NB4 (cell line): ENCODE data around the gene GATM.

Experiments used
- POLR2A ChIP-seq: IDR thresholded peaks from 2 replicates; pipeline ENCODE4 v1.6.1; 2011; ENCODE audit warnings: mild to moderate bottlenecking; ENCODE audit not compliant: insufficient read length; ENCODE audit errors: extremely low read depth
- TF ChIP-seq, protein P1 (sequence below): IDR thresholded peaks from one replicate; pipeline ENCODE4 v1.5.1; 2012; ENCODE audit warnings: low read depth, low read length

DNA sequence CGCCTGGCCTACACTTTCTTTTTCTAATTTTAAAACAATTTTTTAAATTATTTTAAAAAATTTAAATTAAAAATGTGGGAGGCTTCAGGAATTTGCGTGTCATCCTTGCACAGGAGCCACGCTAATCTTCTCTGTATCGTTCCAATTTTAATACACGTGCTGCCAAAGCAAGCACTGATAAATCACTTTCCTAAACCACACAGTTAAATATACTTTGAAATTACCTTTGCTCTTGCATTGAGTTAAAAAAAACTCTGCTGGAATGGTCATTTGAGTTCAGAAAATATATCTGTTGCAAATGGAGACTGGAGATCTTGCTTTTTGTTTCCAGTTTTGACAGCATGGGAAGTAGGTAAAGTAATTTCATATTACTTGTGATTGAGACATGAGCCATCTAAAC, 23.6 kb downstream of the GATM start:
- TF ChIP-seq POLR2A: no peak
- TF ChIP-seq, protein P1, sequence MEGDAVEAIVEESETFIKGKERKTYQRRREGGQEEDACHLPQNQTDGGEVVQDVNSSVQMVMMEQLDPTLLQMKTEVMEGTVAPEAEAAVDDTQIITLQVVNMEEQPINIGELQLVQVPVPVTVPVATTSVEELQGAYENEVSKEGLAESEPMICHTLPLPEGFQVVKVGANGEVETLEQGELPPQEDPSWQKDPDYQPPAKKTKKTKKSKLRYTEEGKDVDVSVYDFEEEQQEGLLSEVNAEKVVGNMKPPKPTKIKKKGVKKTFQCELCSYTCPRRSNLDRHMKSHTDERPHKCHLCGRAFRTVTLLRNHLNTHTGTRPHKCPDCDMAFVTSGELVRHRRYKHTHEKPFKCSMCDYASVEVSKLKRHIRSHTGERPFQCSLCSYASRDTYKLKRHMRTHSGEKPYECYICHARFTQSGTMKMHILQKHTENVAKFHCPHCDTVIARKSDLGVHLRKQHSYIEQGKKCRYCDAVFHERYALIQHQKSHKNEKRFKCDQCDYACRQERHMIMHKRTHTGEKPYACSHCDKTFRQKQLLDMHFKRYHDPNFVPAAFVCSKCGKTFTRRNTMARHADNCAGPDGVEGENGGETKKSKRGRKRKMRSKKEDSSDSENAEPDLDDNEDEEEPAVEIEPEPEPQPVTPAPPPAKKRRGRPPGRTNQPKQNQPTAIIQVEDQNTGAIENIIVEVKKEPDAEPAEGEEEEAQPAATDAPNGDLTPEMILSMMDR: no peak
